HEK293 (cell line): ENCODE results near the gene MCEMP1.

Source experiments
- CTCF ChIA-PET: fragments of 350-600 bp; formaldehyde crosslinking; extraction: SDS; loops from one replicate; lab custom pipeline; 2021; ENCODE audit warnings: antibody characterized with exemption; lab: Yijun Ruan, JAX
- POLR2A ChIA-PET: fragments of 300-600 bp; formaldehyde crosslinking; extraction: SDS; loops from one replicate; lab custom pipeline; 2020; ENCODE audit warnings: antibody characterized with exemption, inconsistent platforms; lab: Yijun Ruan, JAX
- H3K27ac ChIP-seq: fragments of 200-500 bp; sonication (Bioruptor generic); 2 replicates; pipeline ENCODE4 v1.5.1; 2014; ENCODE audit warnings: low read depth, low read length, control low read depth, inconsistent platforms; ENCODE audit errors: extremely low read depth
- H3K36me3 ChIP-seq, 2 experiments: fragments of 200-500 bp in 1 of 2; sonication (Bioruptor generic) in 1 of 2; 1 replicate in 1 of 2; 2 replicates in 1 of 2; pipeline ENCODE4 v1.5.1; 2014 to 2017; ENCODE audit warnings: inconsistent platforms in 2 of 2, low read length in 2 of 2; ENCODE audit not compliant: control insufficient read depth in 2 of 2, insufficient read depth in 1 of 2
- H3K4me1 ChIP-seq: fragments of 200-500 bp; sonication (Bioruptor generic); 2 replicates; pipeline ENCODE4 v1.5.1; 2014; ENCODE audit warnings: mild to moderate bottlenecking, low read length, inconsistent platforms; ENCODE audit not compliant: control insufficient read depth, insufficient read depth
- H3K4me3 ChIP-seq: 2 replicates; pipeline ENCODE4 v1.5.1; 2011; ENCODE audit warnings: low read depth, mild to moderate bottlenecking, control low read depth, low read length, moderate library complexity
- H3K9me3 ChIP-seq: fragments of 200-500 bp; sonication (Bioruptor generic); 2 replicates; pipeline ENCODE4 v1.5.1; 2014; ENCODE audit warnings: low read depth, low read length, inconsistent platforms; ENCODE audit not compliant: control insufficient read depth, insufficient read depth
- GFI1B ChIP-seq: fragments of 450-650 bp; formaldehyde crosslinking; IDR thresholded peaks from 2 replicates; pipeline ENCODE4 v1.5.1; 2016; ENCODE audit warnings: missing biosample characterization, missing genetic modification characterization
- HOXD13 ChIP-seq: sonication (generic); formaldehyde crosslinking; IDR thresholded peaks from 2 replicates; pipeline ENCODE4 v1.8.0; 2022; ENCODE audit warnings: missing genetic modification reagents, borderline replicate concordance
- KLF9 ChIP-seq: fragments of 450-650 bp; formaldehyde crosslinking; IDR thresholded peaks from 2 replicates; pipeline ENCODE4 v1.5.1; 2016; ENCODE audit warnings: missing biosample characterization, missing genetic modification characterization, low read depth
- YY1 ChIP-seq: fragments of 450-650 bp; formaldehyde crosslinking; IDR thresholded peaks from 2 replicates; pipeline ENCODE4 v1.5.1; 2018; ENCODE audit warnings: missing biosample characterization, missing genetic modification characterization
- ZEB2 ChIP-seq: fragments of 450-650 bp; formaldehyde crosslinking; IDR thresholded peaks from 2 replicates; pipeline ENCODE4 v1.5.1; 2016; ENCODE audit warnings: missing biosample characterization, missing genetic modification characterization
- ZNF121 ChIP-seq: fragments of 450-650 bp; formaldehyde crosslinking; IDR thresholded peaks from 2 replicates; pipeline ENCODE4 v1.5.1; 2016; ENCODE audit warnings: missing biosample characterization, missing genetic modification characterization
- ZNF138 ChIP-seq: fragments of 450-650 bp; formaldehyde crosslinking; IDR thresholded peaks from 2 replicates; pipeline ENCODE4 v1.5.1; 2016; ENCODE audit warnings: missing biosample characterization, missing genetic modification characterization, borderline replicate concordance
- ZNF155 ChIP-seq: fragments of 450-650 bp; formaldehyde crosslinking; IDR thresholded peaks from 2 replicates; pipeline ENCODE4 v1.5.1; 2016; ENCODE audit warnings: missing biosample characterization, missing genetic modification characterization
- ZNF26 ChIP-seq: fragments of 450-650 bp; formaldehyde crosslinking; IDR thresholded peaks from 2 replicates; pipeline ENCODE4 v1.5.1; 2016; ENCODE audit warnings: missing biosample characterization, missing genetic modification characterization
- ZNF302 ChIP-seq: fragments of 450-650 bp; formaldehyde crosslinking; IDR thresholded peaks from 2 replicates; pipeline ENCODE4 v1.5.1; 2016; ENCODE audit warnings: missing biosample characterization, missing genetic modification characterization, low read depth
- ZNF341 ChIP-seq: fragments of 450-650 bp; formaldehyde crosslinking; IDR thresholded peaks from 2 replicates; pipeline ENCODE4; 2016; ENCODE audit warnings: low read depth, missing biosample characterization, missing genetic modification characterization
- ZNF366 ChIP-seq: fragments of 450-650 bp; formaldehyde crosslinking; conservative IDR thresholded peaks from 2 replicates; pipeline ENCODE4 v1.5.1; 2016; ENCODE audit warnings: missing biosample characterization, missing genetic modification characterization
- ZNF404 ChIP-seq: fragments of 450-650 bp; formaldehyde crosslinking; IDR thresholded peaks from 2 replicates; pipeline ENCODE4 v1.5.1; 2017; ENCODE audit warnings: missing biosample characterization, missing genetic modification characterization
- ZNF488 ChIP-seq: fragments of 450-650 bp; formaldehyde crosslinking; IDR thresholded peaks from 2 replicates; pipeline ENCODE4 v1.5.1; 2016; ENCODE audit warnings: missing biosample characterization, missing genetic modification characterization
- ZNF585B ChIP-seq: fragments of 450-650 bp; formaldehyde crosslinking; IDR thresholded peaks from 2 replicates; pipeline ENCODE4 v1.5.1; 2016; ENCODE audit warnings: missing biosample characterization, missing genetic modification characterization
- ZNF624 ChIP-seq: fragments of 450-650 bp; formaldehyde crosslinking; IDR thresholded peaks from 2 replicates; pipeline ENCODE4 v1.5.1; 2017; ENCODE audit warnings: missing biosample characterization, missing genetic modification characterization
- ZNF629 ChIP-seq: fragments of 450-650 bp; formaldehyde crosslinking; IDR thresholded peaks from 2 replicates; pipeline ENCODE4 v1.5.1; 2017; ENCODE audit warnings: missing biosample characterization, missing genetic modification characterization
- ZNF658 ChIP-seq: fragments of 450-650 bp; formaldehyde crosslinking; IDR thresholded peaks from 2 replicates; pipeline ENCODE4; 2016; ENCODE audit warnings: missing biosample characterization, missing genetic modification characterization
- ZNF670 ChIP-seq: fragments of 450-650 bp; formaldehyde crosslinking; IDR thresholded peaks from 2 replicates; pipeline ENCODE4 v1.5.1; 2016; ENCODE audit warnings: missing biosample characterization, missing genetic modification characterization, low read depth
- ZNF76 ChIP-seq: fragments of 450-650 bp; formaldehyde crosslinking; IDR thresholded peaks from 2 replicates; pipeline ENCODE4; 2016; ENCODE audit warnings: low read depth, missing biosample characterization, missing genetic modification characterization, borderline replicate concordance
- ZSCAN16 ChIP-seq: fragments of 450-650 bp; formaldehyde crosslinking; IDR thresholded peaks from 2 replicates; pipeline ENCODE4 v1.5.1; 2016; ENCODE audit warnings: missing biosample characterization, missing genetic modification characterization
- TF ChIP-seq, protein P1 (sequence below): fragments of 450-650 bp; formaldehyde crosslinking; IDR thresholded peaks from 2 replicates; pipeline ENCODE4 v1.5.1; 2016; ENCODE audit warnings: missing biosample characterization, missing genetic modification characterization
- TF ChIP-seq, protein P2 (sequence below): fragments of 450-650 bp; formaldehyde crosslinking; IDR thresholded peaks from 2 replicates; pipeline ENCODE4 v1.5.1; 2016; ENCODE audit warnings: missing biosample characterization, missing genetic modification characterization
- TF ChIP-seq, protein P3 (sequence below): fragments of 450-650 bp; formaldehyde crosslinking; IDR thresholded peaks from 2 replicates; pipeline ENCODE4 v1.5.0; 2017; ENCODE audit warnings: missing biosample characterization, missing genetic modification characterization, borderline replicate concordance

MCEMP1 gene

DNA sequence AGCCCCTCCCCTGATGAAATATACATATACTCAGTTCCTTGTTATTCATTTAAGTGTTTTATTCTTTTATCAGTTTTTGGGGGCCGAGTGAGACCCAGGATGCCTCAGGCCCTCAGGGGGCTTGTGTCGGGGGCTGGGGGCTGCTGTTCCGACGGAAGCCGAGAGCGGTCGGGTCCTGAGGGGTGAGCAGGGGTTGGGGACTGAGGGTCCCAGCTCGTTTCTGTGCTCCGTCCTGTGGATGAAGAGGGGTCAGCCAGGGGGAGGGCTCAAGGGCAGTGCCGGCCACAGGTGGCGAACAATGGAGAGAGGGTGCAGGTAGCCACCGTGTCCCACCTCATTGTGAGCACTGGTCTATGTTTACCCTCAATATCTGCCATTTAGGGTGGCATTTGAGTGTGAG lies 45.3 kb upstream of the MCEMP1 start:
- peaks cover 4% of the 10 kb centered on the region; the same call in 1 of the 2 replicates for H3K4me1 ChIP-seq
- H3K27ac ChIP-seq = no peak overlapping the region
- TF ChIP-seq ZNF302 (tag by site-specific recombination) (no peak), ZNF624 (no peak), ZNF121 (tag by site-specific recombination) (no peak), ZNF670 (tag by site-specific recombination) (no peak), ZNF155 (tag by site-specific recombination) (no peak), ZSCAN16 (tag by site-specific recombination) (no peak), KLF9 (tag by site-specific recombination) (no peak), ZNF629 (tag by site-specific recombination) (no peak)
- TF ChIP-seq, protein P1, sequence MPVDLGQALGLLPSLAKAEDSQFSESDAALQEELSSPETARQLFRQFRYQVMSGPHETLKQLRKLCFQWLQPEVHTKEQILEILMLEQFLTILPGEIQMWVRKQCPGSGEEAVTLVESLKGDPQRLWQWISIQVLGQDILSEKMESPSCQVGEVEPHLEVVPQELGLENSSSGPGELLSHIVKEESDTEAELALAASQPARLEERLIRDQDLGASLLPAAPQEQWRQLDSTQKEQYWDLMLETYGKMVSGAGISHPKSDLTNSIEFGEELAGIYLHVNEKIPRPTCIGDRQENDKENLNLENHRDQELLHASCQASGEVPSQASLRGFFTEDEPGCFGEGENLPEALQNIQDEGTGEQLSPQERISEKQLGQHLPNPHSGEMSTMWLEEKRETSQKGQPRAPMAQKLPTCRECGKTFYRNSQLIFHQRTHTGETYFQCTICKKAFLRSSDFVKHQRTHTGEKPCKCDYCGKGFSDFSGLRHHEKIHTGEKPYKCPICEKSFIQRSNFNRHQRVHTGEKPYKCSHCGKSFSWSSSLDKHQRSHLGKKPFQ (tag by site-specific recombination) = no peak
- TF ChIP-seq, protein P2, sequence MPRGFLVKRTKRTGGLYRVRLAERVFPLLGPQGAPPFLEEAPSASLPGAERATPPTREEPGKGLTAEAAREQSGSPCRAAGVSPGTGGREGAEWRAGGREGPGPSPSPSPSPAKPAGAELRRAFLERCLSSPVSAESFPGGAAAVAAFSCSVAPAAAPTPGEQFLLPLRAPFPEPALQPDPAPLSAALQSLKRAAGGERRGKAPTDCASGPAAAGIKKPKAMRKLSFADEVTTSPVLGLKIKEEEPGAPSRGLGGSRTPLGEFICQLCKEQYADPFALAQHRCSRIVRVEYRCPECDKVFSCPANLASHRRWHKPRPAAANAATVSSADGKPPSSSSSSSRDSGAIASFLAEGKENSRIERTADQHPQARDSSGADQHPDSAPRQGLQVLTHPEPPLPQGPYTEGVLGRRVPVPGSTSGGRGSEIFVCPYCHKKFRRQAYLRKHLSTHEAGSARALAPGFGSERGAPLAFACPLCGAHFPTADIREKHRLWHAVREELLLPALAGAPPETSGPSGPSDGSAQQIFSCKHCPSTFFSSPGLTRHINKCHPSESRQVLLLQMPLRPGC (tag by site-specific recombination) = no peak
- no peaks in the 10 kb centered on the region for H3K9me3 ChIP-seq
- no peak overlapping the region for H3K4me3 ChIP-seq
- peaks cover 0 to 22% of the 10 kb centered on the region in 2 experiments; a peak in 1 of 3 replicates for H3K36me3 ChIP-seq
- CTCF ChIA-PET = no interaction called here
- POLR2A ChIA-PET = no interaction called here

DNA sequence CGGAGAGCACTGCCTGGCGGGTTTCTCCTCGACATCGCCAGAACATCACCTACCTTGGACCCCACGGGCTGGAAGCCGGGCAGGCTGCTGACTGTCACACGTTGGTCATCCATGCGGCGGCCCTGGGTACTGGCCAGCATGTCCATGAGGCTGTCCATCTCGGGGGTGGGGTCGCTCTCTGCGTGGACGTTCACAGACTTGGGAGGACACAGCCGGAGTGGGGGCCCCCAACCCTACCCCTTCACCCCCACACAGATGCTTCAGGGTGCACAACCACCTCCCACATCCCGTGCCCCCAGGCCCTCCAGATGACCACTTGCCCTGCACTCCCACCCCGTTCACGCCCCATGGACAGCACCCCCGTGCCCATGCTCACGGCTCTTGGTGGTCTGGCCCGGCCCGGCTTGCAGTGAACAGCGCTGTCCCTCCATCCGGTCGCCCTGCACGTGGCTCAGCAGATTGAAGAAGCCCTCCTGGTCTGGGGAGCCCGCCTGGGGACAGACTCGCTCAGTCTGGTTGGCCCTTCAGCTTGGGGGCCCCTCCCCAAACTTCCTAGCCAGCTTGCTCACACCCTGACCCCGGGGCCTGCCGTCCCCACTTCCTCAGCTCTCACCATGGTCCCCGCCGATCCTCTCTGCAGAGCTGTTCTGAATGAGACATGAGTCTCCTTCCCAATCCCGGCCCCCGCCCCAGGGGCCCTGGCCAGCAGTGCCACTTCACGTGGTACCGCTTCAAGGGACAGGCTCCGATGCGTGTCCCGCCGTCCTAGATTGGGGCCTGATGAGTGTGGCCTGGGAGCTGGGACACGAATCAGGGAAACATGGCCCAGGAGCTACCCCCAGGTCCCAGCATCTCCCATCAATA lies 44.3 kb upstream of the MCEMP1 start:
- CTCF ChIA-PET = no interaction called here
- POLR2A ChIA-PET = interaction anchor here (0.6 to 0.7 kb wide), 2 partner anchors 7 to 188 kb away, joined by 3 read pairs; no protein-coding TSS in a partner anchor

DNA sequence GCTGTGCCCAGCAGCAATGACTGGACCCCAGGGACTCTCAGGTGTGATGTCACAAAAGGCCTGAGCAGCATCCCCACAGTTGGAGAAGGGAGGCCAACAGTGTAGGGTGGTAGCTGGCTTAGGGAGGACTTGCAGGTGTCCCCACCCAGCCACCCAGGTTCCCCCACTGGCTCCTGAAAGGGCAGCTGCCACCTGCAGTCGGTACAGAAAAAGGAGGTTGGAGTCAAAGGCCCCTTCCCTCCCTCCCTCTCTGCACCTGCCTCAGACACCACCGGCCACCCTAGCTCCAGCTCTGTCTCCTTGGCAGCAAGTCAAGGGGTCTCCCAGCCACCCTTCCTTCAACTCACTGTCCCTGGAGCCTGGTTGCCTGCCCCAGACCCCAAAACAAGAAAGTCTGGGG lies 43.2 kb upstream of the MCEMP1 start, which contains the start of gene PCP2:
TSS of gene PCP2 (minus strand) at position 22 of the 400 bp plus-strand sequence. CDS start 262 bp downstream, outside the sequence.
- peaks cover 0 to 9% of the 10 kb centered on the region in 2 experiments; a peak in 1 of 3 replicates for H3K36me3 ChIP-seq
- no peak within 1 kb of the TSS for H3K27ac ChIP-seq
- H3K4me3 ChIP-seq = no peak within 1 kb of the TSS
- POLR2A ChIA-PET = interaction anchor here (0.7 to 1.1 kb wide), 3 partner anchors 9 to 65 kb away, joined by 3 to 4 read pairs (median 3); no protein-coding TSS in a partner anchor
- no peaks in the 10 kb centered on the region for H3K9me3 ChIP-seq
- peaks cover 4% of the 10 kb centered on the region; the same call in 1 of the 2 replicates for H3K4me1 ChIP-seq
- CTCF ChIA-PET = interaction anchor here (0.6 to 0.7 kb wide), 2 partner anchors 9 to 166 kb away, joined by 3 read pairs; no protein-coding TSS in a partner anchor
- TF ChIP-seq, protein P3, sequence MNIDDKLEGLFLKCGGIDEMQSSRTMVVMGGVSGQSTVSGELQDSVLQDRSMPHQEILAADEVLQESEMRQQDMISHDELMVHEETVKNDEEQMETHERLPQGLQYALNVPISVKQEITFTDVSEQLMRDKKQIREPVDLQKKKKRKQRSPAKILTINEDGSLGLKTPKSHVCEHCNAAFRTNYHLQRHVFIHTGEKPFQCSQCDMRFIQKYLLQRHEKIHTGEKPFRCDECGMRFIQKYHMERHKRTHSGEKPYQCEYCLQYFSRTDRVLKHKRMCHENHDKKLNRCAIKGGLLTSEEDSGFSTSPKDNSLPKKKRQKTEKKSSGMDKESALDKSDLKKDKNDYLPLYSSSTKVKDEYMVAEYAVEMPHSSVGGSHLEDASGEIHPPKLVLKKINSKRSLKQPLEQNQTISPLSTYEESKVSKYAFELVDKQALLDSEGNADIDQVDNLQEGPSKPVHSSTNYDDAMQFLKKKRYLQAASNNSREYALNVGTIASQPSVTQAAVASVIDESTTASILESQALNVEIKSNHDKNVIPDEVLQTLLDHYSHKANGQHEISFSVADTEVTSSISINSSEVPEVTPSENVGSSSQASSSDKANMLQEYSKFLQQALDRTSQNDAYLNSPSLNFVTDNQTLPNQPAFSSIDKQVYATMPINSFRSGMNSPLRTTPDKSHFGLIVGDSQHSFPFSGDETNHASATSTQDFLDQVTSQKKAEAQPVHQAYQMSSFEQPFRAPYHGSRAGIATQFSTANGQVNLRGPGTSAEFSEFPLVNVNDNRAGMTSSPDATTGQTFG (tag by site-specific recombination) = no peak
- TF ChIP-seq ZNF585B (tag by site-specific recombination) (no peak), ZEB2 (tag by site-specific recombination) (no peak), ZNF121 (tag by site-specific recombination) (no peak), ZNF404 (tag by site-specific recombination) (no peak), ZNF26 (tag by site-specific recombination) (no peak), ZNF658 (no peak)

More for the DNA sequence above, 44.3 kb upstream of the MCEMP1 start:
- H3K36me3 ChIP-seq = peaks cover 0 to 14% of the 10 kb centered on the region in 2 experiments; a peak in 1 of 3 replicates
- H3K27ac ChIP-seq = no peak overlapping the region
- no peaks in the 10 kb centered on the region for H3K9me3 ChIP-seq
- H3K4me1 ChIP-seq = peaks cover 4% of the 10 kb centered on the region; the same call in 1 of the 2 replicates
- TF ChIP-seq ZNF138 (tag by site-specific recombination) = no peak
- TF ChIP-seq YY1 (tag by site-specific recombination) = no peak
- TF ChIP-seq HOXD13 (CRISPR knock-in tag) = no peak
- no peak for TF ChIP-seq GFI1B
- no peak for TF ChIP-seq ZNF366 (tag by site-specific recombination)
- no peak for TF ChIP-seq ZNF341 (tag by site-specific recombination)
- no peak for TF ChIP-seq ZNF488 (tag by site-specific recombination)
- no peak for TF ChIP-seq ZNF76
- no peak overlapping the region for H3K4me3 ChIP-seq
